Measurements from ENCODE around the gene MRPS27. TPM values are rescaled to one million over a fixed set of nuclear protein-coding genes. Genes with fewer than 3 reads are reported as not detected.

The MRPS27 gene
- total RNA-seq, 1 donor from 2014 or later, result 28.2 TPM

DNA sequence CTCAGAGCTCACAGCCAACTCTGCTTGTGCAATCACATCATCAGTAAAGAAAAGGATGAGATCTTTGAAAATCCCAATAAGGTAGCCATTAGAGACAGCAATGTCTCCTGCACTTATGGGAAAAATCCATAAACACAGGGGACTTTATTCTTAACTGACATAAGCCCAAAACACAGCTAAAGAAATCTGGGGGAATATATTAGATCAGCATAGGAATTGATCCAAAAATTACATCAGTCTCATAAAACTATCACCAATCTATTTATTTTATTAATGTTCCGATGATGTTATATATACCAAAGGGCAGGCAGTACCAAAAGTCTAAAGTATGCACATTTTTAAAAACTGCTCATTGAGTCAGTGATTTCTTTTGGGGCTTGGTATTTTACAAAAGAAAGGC lies 6.9 kb downstream of the MRPS27 start:
- peaks cover 13 to 43% of the 10 kb centered on the region in 2 donors for H3K36me3 ChIP-seq
- no peaks in the 10 kb centered on the region for H3K4me1 ChIP-seq
- intact Hi-C loops (cut with DNase I), result no loop called here
- H3K27me3 ChIP-seq, result no peaks in the 10 kb centered on the region
- no peaks in the 10 kb centered on the region for H3K9me3 ChIP-seq
- TF ChIP-seq, protein P1, sequence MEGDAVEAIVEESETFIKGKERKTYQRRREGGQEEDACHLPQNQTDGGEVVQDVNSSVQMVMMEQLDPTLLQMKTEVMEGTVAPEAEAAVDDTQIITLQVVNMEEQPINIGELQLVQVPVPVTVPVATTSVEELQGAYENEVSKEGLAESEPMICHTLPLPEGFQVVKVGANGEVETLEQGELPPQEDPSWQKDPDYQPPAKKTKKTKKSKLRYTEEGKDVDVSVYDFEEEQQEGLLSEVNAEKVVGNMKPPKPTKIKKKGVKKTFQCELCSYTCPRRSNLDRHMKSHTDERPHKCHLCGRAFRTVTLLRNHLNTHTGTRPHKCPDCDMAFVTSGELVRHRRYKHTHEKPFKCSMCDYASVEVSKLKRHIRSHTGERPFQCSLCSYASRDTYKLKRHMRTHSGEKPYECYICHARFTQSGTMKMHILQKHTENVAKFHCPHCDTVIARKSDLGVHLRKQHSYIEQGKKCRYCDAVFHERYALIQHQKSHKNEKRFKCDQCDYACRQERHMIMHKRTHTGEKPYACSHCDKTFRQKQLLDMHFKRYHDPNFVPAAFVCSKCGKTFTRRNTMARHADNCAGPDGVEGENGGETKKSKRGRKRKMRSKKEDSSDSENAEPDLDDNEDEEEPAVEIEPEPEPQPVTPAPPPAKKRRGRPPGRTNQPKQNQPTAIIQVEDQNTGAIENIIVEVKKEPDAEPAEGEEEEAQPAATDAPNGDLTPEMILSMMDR (IDR thresholded peaks at IDR 0.05), result no peak
- no peak overlapping the region for H3K27ac ChIP-seq
- H3K4me3 ChIP-seq, result no peak overlapping the region
- no peak for DNase-seq (ENCODE audit: low spot score in 2 of 2)

DNA sequence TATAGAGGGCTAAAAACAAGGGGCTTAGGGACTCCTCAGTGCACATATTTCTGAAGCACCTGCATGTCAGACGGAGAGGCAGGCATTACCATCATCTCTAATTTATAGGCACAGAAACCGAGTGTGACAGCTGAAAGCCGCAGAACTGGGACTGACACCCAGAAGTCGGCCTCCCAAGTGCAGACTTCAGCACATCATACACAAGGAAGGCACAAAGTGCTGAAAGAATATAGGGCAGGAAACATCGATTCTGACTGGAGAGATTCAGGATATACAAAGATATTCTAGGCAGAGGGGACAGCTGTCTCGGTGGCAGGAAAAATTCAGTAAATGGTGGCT lies 11.2 kb downstream of the MRPS27 start:
- peaks cover 3 to 19% of the 10 kb centered on the region in 2 donors for H3K4me1 ChIP-seq
- H3K36me3 ChIP-seq, result peaks cover 13 to 43% of the 10 kb centered on the region in 2 donors
- DNase-seq (ENCODE audit: low spot score in 2 of 2), result no peak
- TF ChIP-seq, protein P1 (IDR thresholded peaks at IDR 0.05), result no peak
- H3K4me3 ChIP-seq, result no peak overlapping the region
- no peaks in the 10 kb centered on the region for H3K27me3 ChIP-seq
- H3K9me3 ChIP-seq, result no peaks in the 10 kb centered on the region
- intact Hi-C loops (cut with DNase I), result loop anchor here (1.0 to 10.0 kb wide), 6 partner anchors 60 to 724 kb away; partner anchors contain the start of gene MCCC2
- peak overlapping the region; percentile 35 to 57 for H3K27ac ChIP-seq

DNA sequence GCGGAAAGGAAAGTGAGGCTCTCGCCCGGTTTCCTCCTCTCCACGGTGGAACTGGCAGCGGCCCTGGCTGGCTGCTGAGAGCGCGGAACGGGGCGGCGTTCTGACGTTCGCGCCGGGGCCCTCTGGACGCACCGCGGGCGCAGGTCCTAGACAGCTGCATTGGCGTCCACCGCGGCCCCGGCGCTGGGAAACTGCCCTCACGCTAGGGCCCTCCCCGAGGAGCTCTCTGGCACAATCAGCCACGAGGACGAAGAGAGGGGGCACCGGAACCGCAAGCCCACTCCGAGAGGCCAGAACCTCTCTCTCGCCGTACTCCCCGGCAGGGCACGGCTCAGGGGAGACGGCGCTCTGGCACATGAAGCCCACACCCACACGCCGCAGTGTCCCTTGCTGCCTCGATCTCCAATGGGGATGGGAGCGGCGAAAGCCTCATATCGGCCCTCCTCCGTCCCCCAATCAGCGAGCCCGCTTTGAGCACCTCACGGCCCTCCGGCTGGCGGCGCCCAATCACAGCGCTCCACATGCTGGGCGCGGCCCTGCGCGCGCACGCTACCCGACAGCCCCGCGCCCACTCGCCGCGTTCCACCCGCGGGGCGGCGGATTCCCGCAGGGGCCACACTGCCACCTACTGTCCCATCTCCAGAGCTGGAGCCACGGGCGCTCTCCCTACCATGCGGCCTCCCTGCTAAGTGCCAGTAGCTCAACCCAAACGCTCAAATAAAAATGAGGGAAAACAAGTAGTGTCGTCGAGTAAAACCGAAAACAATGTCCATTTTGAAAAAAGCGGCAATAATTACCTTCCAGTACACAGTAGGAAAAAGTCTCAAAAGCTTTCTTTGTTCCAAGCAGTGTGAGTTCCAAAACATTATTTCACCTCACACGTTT lies 11.8 kb downstream of the MRPS27 start:
- TF ChIP-seq, protein P1 (IDR thresholded peaks at IDR 0.05), result peak; percentile 91 to 95 (median 91)
- H3K27me3 ChIP-seq, result no peaks in the 10 kb centered on the region
- H3K36me3 ChIP-seq, result peaks cover 12 to 39% of the 10 kb centered on the region in 2 donors
- H3K4me3 ChIP-seq, result peak overlapping the region; percentile 56 to 79
- peaks cover 3 to 19% of the 10 kb centered on the region in 2 donors for H3K4me1 ChIP-seq
- peak overlapping the region; percentile 91 to 95 for H3K27ac ChIP-seq
- DNase-seq (ENCODE audit: low spot score in 2 of 2), result peak; percentile 90 to 99
- intact Hi-C loops (cut with DNase I), result loop anchor here (1.0 to 10.0 kb wide), 7 partner anchors 59 to 723 kb away; partner anchors contain the start of gene MCCC2
- no peaks in the 10 kb centered on the region for H3K9me3 ChIP-seq

DNA sequence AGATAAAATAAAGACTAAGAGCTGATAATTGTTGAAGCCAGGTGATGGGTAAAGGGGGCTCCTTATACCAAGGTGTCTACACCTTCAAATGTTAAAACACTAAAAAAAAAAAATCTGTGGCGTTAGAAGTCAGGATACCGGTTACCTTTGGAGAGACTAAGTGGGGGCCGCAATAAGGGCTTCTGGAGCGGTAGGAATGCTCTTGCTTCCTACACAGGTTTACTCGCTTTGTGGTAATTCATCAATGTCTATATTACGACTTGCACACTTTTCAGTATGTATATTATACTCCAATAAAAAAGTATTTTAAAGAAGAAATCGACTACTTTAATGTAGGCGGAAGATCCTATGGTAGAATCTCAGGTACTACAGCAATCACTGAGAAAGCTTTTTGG lies 12.5 kb downstream of the MRPS27 start:
- DNase-seq (ENCODE audit: low spot score in 2 of 2), result no peak
- Histone ChIP-seq H3K36me3 (peaks cover 6 to 33% of the 10 kb centered on the region in 2 donors), H3K4me3 (peak overlapping the region; percentile 56 to 79), H3K27me3 (no peaks in the 10 kb centered on the region), H3K9me3 (no peaks in the 10 kb centered on the region), H3K4me1 (peaks cover 3 to 19% of the 10 kb centered on the region in 2 donors), H3K27ac (peak overlapping the region; percentile 91 to 95)
- intact Hi-C loops (cut with DNase I), result loop anchor here (2.0 to 10.0 kb wide), 3 partner anchors 155 to 723 kb away; partner anchors contain the start of gene MCCC2
- TF ChIP-seq, protein P1 (IDR thresholded peaks at IDR 0.05), result no peak

DNA sequence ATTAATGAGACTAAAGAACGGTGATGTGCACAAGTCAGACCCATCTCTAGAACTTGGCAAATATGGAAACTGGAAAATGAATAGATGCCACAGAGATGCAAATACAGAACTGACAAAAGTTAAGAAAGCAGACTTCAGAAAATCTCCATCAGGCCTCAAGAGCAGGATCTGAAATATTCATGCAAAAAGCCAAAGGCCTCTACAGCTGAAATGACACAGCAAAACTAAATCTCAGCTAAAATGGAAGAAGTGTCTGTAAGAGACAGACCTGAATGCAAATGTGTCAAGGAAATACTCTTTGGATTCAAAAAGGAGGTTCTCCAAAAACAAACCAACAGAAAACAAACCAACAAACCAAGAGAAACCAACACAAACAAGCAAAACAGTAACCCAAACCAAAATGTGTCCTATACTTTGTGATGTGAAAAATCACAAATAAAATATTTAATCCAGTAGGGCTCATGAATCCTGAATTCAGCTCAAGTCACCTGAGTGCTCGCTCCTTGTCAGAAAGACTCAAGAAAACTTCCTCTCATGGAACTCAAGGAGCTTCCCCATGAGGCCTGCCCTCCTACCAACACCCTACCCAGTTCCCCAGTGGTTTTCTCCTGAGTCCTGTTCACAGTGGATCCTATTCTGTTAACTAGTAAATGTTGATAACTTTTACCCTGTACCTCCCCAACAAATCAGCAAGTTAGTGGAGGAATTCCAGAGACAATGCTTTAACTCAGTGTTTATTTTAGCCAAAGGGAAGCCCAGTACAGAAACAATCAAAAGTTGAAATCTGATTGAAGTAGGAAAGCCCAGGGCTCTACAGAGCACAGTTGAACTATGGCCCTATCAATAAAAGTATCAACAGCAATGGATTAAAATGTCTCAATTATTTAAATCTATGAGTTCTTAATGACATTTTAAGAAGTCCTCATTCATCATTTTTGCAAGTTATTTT lies 14.6 kb downstream of the MRPS27 start:
- no peak overlapping the region for H3K4me3 ChIP-seq
- peaks cover 3 to 19% of the 10 kb centered on the region in 2 donors for H3K4me1 ChIP-seq
- intact Hi-C loops (cut with DNase I), result loop anchor here (2.0 to 10.0 kb wide), 3 partner anchors 153 to 721 kb away; partner anchors contain the start of gene MCCC2
- H3K27me3 ChIP-seq, result no peaks in the 10 kb centered on the region
- H3K9me3 ChIP-seq, result no peaks in the 10 kb centered on the region
- peak overlapping the region; percentile 61 to 66 for H3K27ac ChIP-seq
- DNase-seq (ENCODE audit: low spot score in 2 of 2), result no peak
- TF ChIP-seq, protein P1 (IDR thresholded peaks at IDR 0.05), result no peak
- H3K36me3 ChIP-seq, result peaks cover 0 to 13% of the 10 kb centered on the region in 2 donors

All from ascending aorta (tissue), 2 donors.